ENCODE data around the gene TLCD3B.
"Not testable (repeated sequence)": the region's sequence is repeated elsewhere in the genome, so short reads cannot be mapped to it uniquely, and the experiment has no call there.

TLCD3B gene

GRCh38 chr16:30025574-30025973 lies 5.5 kb downstream of the TLCD3B start:
- DNase-seq (ENCODE audit: low read depth): no peak

- DNase-seq (ENCODE audit: low read depth): no peak
Observed at GRCh38 chr16:30025156-30025555, 5.9 kb downstream of the TLCD3B start.

- DNase-seq (ENCODE audit: low read depth): no peak
Observed at GRCh38 chr16:30024451-30024850, 6.6 kb downstream of the TLCD3B start.

GRCh38 chr16:30023586-30023985 lies 7.5 kb downstream of the TLCD3B start:
- no peak for DNase-seq (ENCODE audit: low read depth)

- no peak for DNase-seq (ENCODE audit: low read depth)
Observed at GRCh38 chr16:30022887-30023286, 8.2 kb downstream of the TLCD3B start, which contains the start of gene C16orf92. C16orf92 (plus strand) TSS chr16:30023198; CDS start chr16:30023341, 143 bp downstream.

- no peak for DNase-seq (ENCODE audit: low read depth)
Observed at GRCh38 chr16:30018731-30019158, 12.3 kb downstream of the TLCD3B start.

- not testable (repeated sequence) for DNase-seq (ENCODE audit: low read depth)
Observed at GRCh38 chr16:30017937-30018336, 13.1 kb downstream of the TLCD3B start.

- no peak for DNase-seq (ENCODE audit: low read depth)
Observed at GRCh38 chr16:30017277-30017656, 13.8 kb downstream of the TLCD3B start.

- DNase-seq (ENCODE audit: low read depth): no peak
Observed at GRCh38 chr16:30016555-30017276, 14.4 kb downstream of the TLCD3B start.

- DNase-seq (ENCODE audit: low read depth): not testable (repeated sequence)
Observed at GRCh38 chr16:30015450-30015849, 15.6 kb downstream of the TLCD3B start.

- not testable (repeated sequence) for DNase-seq (ENCODE audit: low read depth)
Observed at GRCh38 chr16:30012598-30012997, 18.5 kb downstream of the TLCD3B start.

GRCh38 chr16:30011714-30012504 lies 19.2 kb downstream of the TLCD3B start:
- no peak for DNase-seq (ENCODE audit: low read depth)

- no peak for DNase-seq (ENCODE audit: low read depth)
Observed at GRCh38 chr16:30010844-30011713, 20.0 kb downstream of the TLCD3B start, which contains the start of gene DOC2A. DOC2A (minus strand) TSS chr16:30011027; CDS start chr16:30010222, 805 bp downstream.

GRCh38 chr16:30009990-30010843 lies 20.9 kb downstream of the TLCD3B start:
- DNase-seq (ENCODE audit: low read depth): no peak

- DNase-seq (ENCODE audit: low read depth): no peak
Observed at GRCh38 chr16:30009085-30009862, 21.8 kb downstream of the TLCD3B start.

GRCh38 chr16:30007378-30007895 lies 23.6 kb downstream of the TLCD3B start:
- DNase-seq (ENCODE audit: low read depth): no peak

GRCh38 chr16:30006659-30007377 lies 24.3 kb downstream of the TLCD3B start:
- DNase-seq (ENCODE audit: low read depth): no peak

- DNase-seq (ENCODE audit: low read depth): no peak
Observed at GRCh38 chr16:30006095-30006473, 25.0 kb downstream of the TLCD3B start.

- no peak for DNase-seq (ENCODE audit: low read depth)
Observed at GRCh38 chr16:30005341-30006094, 25.6 kb downstream of the TLCD3B start.
